HepG2 (cell line): ENCODE results near the gene SYNE3. TPM values are rescaled to one million over a fixed set of nuclear protein-coding genes. Genes with fewer than 3 reads are reported as not detected.

Source experiments
- ATAC-seq: fragments of 200-7000 bp; cut with Tn5 transposase; 3 replicates; pipeline ENCODE4 v1.9.1; 2020; ENCODE audit warnings: mild to moderate bottlenecking, moderate library complexity
- BruUV-seq: library from RNA; stranded (reverse); fragments of 400-500 nt; replicated peaks from 2 replicates; lab custom pipeline; 2021; lab: Mats Ljungman, UMichigan
- CTCF ChIA-PET: fragments of 300-600 bp; formaldehyde crosslinking; extraction: SDS; loops from one replicate; lab custom pipeline; 2021; ENCODE audit warnings: low total read pairs, inconsistent platforms, low intra/inter-chr PET ratio; lab: Yijun Ruan, JAX
- POLR2A ChIA-PET: fragments of 350-600 bp; sonication (Branson Sonifier 250); formaldehyde crosslinking; loops from one replicate; lab custom pipeline; 2020; ENCODE audit warnings: antibody characterized with exemption, inconsistent platforms; lab: Yijun Ruan, JAX
- DNase-seq: peaks from one replicate; pipeline ENCODE4 v3.0.0-alpha.2; 2015; ENCODE audit warnings: low spot score
- FAIRE-seq: peaks from 3 replicates; lab custom pipeline; 2011; peaks lifted over from hg19 to GRCh38; lab: Jason Lieb, UNC
- H2AFZ ChIP-seq: one replicate; pipeline ENCODE4 v1.6.1; 2011; ENCODE audit warnings: low read length, inconsistent platforms
- H3K27ac ChIP-seq: fragments of 300-600 bp; 3 replicates; pipeline ENCODE4 v1.8.0; 2011; ENCODE audit warnings: mixed run types, mild to moderate bottlenecking, mixed read lengths, low read length, inconsistent platforms; ENCODE audit not compliant: insufficient read depth; ENCODE audit errors: extremely low read length
- H3K27me3 ChIP-seq, 2 experiments: fragments of 200-600 bp in 1 of 2; 2 replicates in 1 of 2; 3 replicates in 1 of 2; pipeline versions ENCODE4 v1.6.0 to v1.8.0; 2011; ENCODE audit warnings: low read length in 2 of 2, mild to moderate bottlenecking in 2 of 2, moderate library complexity in 2 of 2, inconsistent platforms in 1 of 2; ENCODE audit not compliant: insufficient read depth in 2 of 2, control insufficient read depth in 1 of 2
- H3K36me3 ChIP-seq, 2 experiments: fragments of 200-600 bp in 1 of 2; replicated peaks in 1 of 2; 2 replicates in 1 of 2; 3 replicates in 1 of 2; pipeline versions ENCODE4 v1.5.1 to v1.8.0; 2011; ENCODE audit warnings: low read length in 2 of 2, inconsistent platforms in 1 of 2; ENCODE audit not compliant: insufficient read depth in 2 of 2, control insufficient read depth in 1 of 2
- H3K4me1 ChIP-seq: 2 replicates; pipeline ENCODE4 v1.5.1; 2012; ENCODE audit warnings: low read length, inconsistent platforms; ENCODE audit not compliant: insufficient read depth
- H3K4me2 ChIP-seq: 2 replicates; pipeline ENCODE4 v1.6.0; 2011; ENCODE audit warnings: low read depth, low read length, inconsistent platforms
- H3K4me3 ChIP-seq, 3 experiments: fragments of 200-600 bp in 1 of 3; sonication (generic), shearing (Covaris generic) in 1 of 3; replicated peaks in 1 of 3; 2 replicates each; pipeline ENCODE4 v1.5.1; 2011 to 2016; ENCODE audit warnings: low read length in 3 of 3, inconsistent platforms in 2 of 3, low read depth in 2 of 3, mild to moderate bottlenecking in 2 of 3, control low read depth in 1 of 3, mixed read lengths in 1 of 3; ENCODE audit not compliant: insufficient read depth in 1 of 3
- H3K79me2 ChIP-seq: one replicate; pipeline ENCODE4 v1.6.1; 2011; ENCODE audit warnings: low read length, inconsistent platforms; ENCODE audit not compliant: insufficient read depth
- H3K9ac ChIP-seq: 2 replicates; pipeline ENCODE4 v1.6.0; 2011; ENCODE audit warnings: mild to moderate bottlenecking, low read depth, low read length, inconsistent platforms; ENCODE audit not compliant: insufficient read depth
- H3K9me3 ChIP-seq: 2 replicates; pipeline ENCODE4 v1.5.1; 2012; ENCODE audit warnings: mild to moderate bottlenecking, low read length
- H4K20me1 ChIP-seq: 2 replicates; pipeline ENCODE4 v1.6.0; 2011; ENCODE audit warnings: inconsistent platforms, mild to moderate bottlenecking, low read length, moderate library complexity; ENCODE audit not compliant: insufficient read depth
- IKZF4 ChIP-seq: sonication (generic); formaldehyde crosslinking; IDR thresholded peaks from 2 replicates; pipeline ENCODE4 v1.5.1; 2020; ENCODE audit warnings: borderline replicate concordance, mild to moderate bottlenecking, low read depth, missing genetic modification reagents; ENCODE audit errors: not compliant biosample characterization
- TARDBP ChIP-seq: sonication (generic); formaldehyde crosslinking; IDR thresholded peaks from 2 replicates; pipeline ENCODE4 v1.8.0; 2022; ENCODE audit warnings: mild to moderate bottlenecking, missing genetic modification reagents
- ZNF275 ChIP-seq: sonication (generic); formaldehyde crosslinking; IDR thresholded peaks from 2 replicates; pipeline ENCODE4 v1.8.0; 2022; ENCODE audit warnings: missing genetic modification reagents, mild to moderate bottlenecking, inconsistent platforms, borderline replicate concordance
- ZNF747 ChIP-seq: sonication (generic); formaldehyde crosslinking; IDR thresholded peaks from 2 replicates; pipeline ENCODE4 v1.8.1; 2023; ENCODE audit warnings: missing genetic modification reagents, mild to moderate bottlenecking, borderline replicate concordance
- ZNF768 ChIP-seq: sonication (generic); formaldehyde crosslinking; IDR thresholded peaks from 2 replicates; pipeline ENCODE4 v1.4.0; 2020; ENCODE audit warnings: missing genetic modification reagents
- ZNF816 ChIP-seq: sonication (generic); formaldehyde crosslinking; IDR thresholded peaks from 2 replicates; pipeline ENCODE4 v1.8.0; 2022; ENCODE audit warnings: missing genetic modification reagents, mild to moderate bottlenecking, borderline replicate concordance
- WGBS: methylation state at CpG from one replicate; pipeline ENCODE4 v1.1.6; 2017; ENCODE audit warnings: low lambda C conversion rate; 5-methylcytosine and 5-hydroxymethylcytosine counted together
- in situ Hi-C: cut with HindIII; loops from 2 replicates; pipeline ENCODE4 v1.10.0; 2017; ENCODE audit warnings: low pct_unique_long_range_greater_than_20kb; ENCODE audit not compliant: extremely low pct_ligation_motif_present
- intact Hi-C: fragments of 100-400 bp; cut with micrococcal nuclease; formaldehyde crosslinking; loops from one replicate; pipeline ENCODE4 v1.10.0; 2022; ENCODE audit not compliant: unreplicated experiment
- polyA plus RNA-seq, 8 experiments: library from polyadenylated mRNA; depleted of rRNA in 3 of 8; stranded (reverse) in 7 of 8; unstranded in 1 of 8; fragments of >200 nt; fragmentation: Illumina TruSeq in 4 of 8; extraction: Trizol in 4 of 8; gene quantifications; 2 replicates each; pipeline versions ENCODE4 v1.2.1 to v1.2.3, GENCODE V29; 2011 to 2016; ENCODE audit warnings: low read depth in 4 of 8, missing spikeins in 1 of 8, mixed read lengths in 1 of 8; ENCODE audit not compliant: insufficient read depth in 1 of 8
- total RNA-seq, 5 experiments: library from RNA; depleted of rRNA; stranded (reverse); fragments of >200 nt; fragmentation: Illumina TruSeq; extraction: Trizol; gene quantifications; 2 replicates each; pipeline ENCODE4 v1.2.3, GENCODE V29; 2016; ENCODE audit warnings: low read depth in 1 of 5

The SYNE3 gene
- total and polyA plus RNA-seq, 2 of the 13 experiments (the other 11 are each of a cell fraction or from before 2014, with no cell fraction given), result 7.8 to 8.0 TPM

- FAIRE-seq, result no peak
- no TSS peak for BruUV-seq
- Histone ChIP-seq H3K9me3 (no peaks in the 10 kb centered on the region), H2AFZ (no peak overlapping the region), H3K27ac (no peak overlapping the region), H3K4me2 (no peak overlapping the region), H4K20me1 (no peaks in the 10 kb centered on the region), H3K79me2 (peaks cover 23% of the 10 kb centered on the region), H3K4me1 (peaks cover 90% of the 10 kb centered on the region), H3K9ac (no peak overlapping the region), H3K4me3 (no peak overlapping the region), H3K36me3 (no peaks in the 10 kb centered on the region), H3K27me3 (no peaks in the 10 kb centered on the region; a peak in 1 of 5 replicates)
- ChIA-PET CTCF (no interaction called here), POLR2A (interaction anchor here (1.0 to 1.5 kb wide), 2 partner anchors 16 to 65 kb away, joined by 3 read pairs; partner anchors contain the start of gene GLRX5)
- no peak for DNase-seq
- intact Hi-C loops (no loop called here), in situ Hi-C loops (no loop called here)
- WGBS, result 88% methylated on average over 7 of the region's 8 CpGs
- no peak for ATAC-seq
- no peak for TF ChIP-seq IKZF4
- no peak for TF ChIP-seq ZNF275 (CRISPR knock-in tag)
- TF ChIP-seq ZNF816, result no peak
- TF ChIP-seq ZNF768 (CRISPR knock-in tag), result no peak
- no peak for TF ChIP-seq ZNF747
- TF ChIP-seq TARDBP (CRISPR knock-in tag), result no peak
Measured at GRCh38 chr14:95518045-95518751, 1.7 kb upstream of the SYNE3 start.
